ENCODE results near the gene PIGV.
"Not testable (repeated sequence)": the region's sequence is repeated elsewhere in the genome, so short reads cannot be mapped to it uniquely, and the experiment has no call there.

PIGV gene

GRCh38 chr1:26827106-26827604, 39.4 kb downstream of the PIGV start:
- H3K4me1 Mint-ChIP-seq = peaks cover 35% of the 10 kb centered on the region

DNA sequence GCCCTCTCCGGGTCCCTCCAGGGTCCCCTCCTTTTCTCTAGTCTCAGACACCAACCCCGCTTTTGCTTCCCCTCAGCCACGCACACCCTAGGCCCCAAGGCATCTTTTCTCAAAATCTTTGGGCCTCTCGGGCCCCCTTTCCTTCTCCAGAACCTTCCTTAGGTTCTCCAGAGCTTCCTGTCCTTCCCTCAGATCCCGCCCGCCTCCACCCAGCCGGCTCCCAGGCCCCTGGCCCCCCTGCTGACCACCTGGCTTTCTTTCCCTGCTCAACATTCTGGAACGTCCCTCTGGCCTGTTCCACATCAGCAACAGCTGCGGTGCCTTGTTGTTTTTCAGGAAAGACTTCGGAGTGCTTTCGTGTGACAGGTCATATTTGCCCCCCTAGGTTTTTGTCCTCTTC, 39.9 kb downstream of the PIGV start:
- Mint-ChIP-seq H3K4me3 (peak overlapping the region; percentile 93), H3K4me1 (peaks cover 39% of the 10 kb centered on the region), H3K9me3 (no peaks in the 10 kb centered on the region), H3K27ac (peak overlapping the region; percentile 90), H3K27me3 (no peaks in the 10 kb centered on the region), H3K36me3 (peaks cover 10% of the 10 kb centered on the region)
- DNase-seq (ENCODE audit: low spot score in 2 of 2) (no peak), ATAC-seq (ENCODE audit: low read depth) (no peak)

More at GRCh38 chr1:26827106-26827604, 39.4 kb downstream of the PIGV start:
- Mint-ChIP-seq H3K36me3 (peaks cover 6% of the 10 kb centered on the region), H3K9me3 (no peaks in the 10 kb centered on the region), H3K4me3 (peak overlapping the region; percentile 93), H3K27ac (peak overlapping the region; percentile 90), H3K27me3 (no peaks in the 10 kb centered on the region)
- DNase-seq (ENCODE audit: low spot score in 2 of 2) (no peak), ATAC-seq (ENCODE audit: low read depth) (no peak)

DNA sequence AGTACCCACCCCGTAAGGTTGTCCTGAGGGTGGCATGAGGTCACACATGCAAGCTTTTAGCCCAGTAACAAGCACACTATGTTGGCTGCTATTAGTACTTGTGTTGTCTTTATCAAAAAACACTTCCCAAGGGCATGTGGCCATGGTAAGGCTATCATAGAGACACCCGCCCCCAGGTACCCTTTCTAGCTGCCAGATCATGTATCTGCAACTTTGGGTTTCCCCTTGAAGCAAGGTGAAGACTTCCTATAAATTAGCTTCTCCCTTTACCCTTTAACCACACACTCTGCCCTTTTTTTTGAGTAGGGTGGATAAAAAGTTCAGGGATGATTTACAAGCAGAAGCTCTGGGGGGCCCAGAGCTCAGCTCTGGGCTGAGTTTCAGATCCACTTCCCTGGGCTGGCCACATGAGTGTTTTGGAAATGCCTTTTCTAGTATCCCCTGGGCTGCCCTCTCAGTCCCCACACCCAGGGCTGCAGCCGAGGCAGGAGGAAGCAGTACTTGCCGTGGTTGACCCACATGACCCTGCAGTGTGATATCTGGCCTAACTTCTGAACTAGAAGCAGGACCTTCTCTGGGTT, 40.8 kb downstream of the PIGV start:
- peaks cover 11% of the 10 kb centered on the region for H3K36me3 Mint-ChIP-seq

GRCh38 chr1:26829184-26829911, 41.6 kb downstream of the PIGV start:
- Mint-ChIP-seq H3K36me3 (peaks cover 12% of the 10 kb centered on the region), H3K4me1 (peaks cover 54% of the 10 kb centered on the region), H3K27ac (peak overlapping the region; percentile 90), H3K4me3 (peak overlapping the region; percentile 37), H3K9me3 (no peaks in the 10 kb centered on the region), H3K27me3 (no peaks in the 10 kb centered on the region)
- no peak for ATAC-seq (ENCODE audit: low read depth)
- DNase-seq (ENCODE audit: low spot score in 2 of 2) = no peak

More for the DNA sequence above, 40.8 kb downstream of the PIGV start:
- H3K4me3 Mint-ChIP-seq = peak overlapping the region; percentile 93
- DNase-seq (ENCODE audit: low spot score in 2 of 2) (no peak), ATAC-seq (ENCODE audit: low read depth) (peak; percentile 20)
- peaks cover 47% of the 10 kb centered on the region for H3K4me1 Mint-ChIP-seq
- peak overlapping the region; percentile 90 for H3K27ac Mint-ChIP-seq
- no peaks in the 10 kb centered on the region for H3K9me3 Mint-ChIP-seq
- no peaks in the 10 kb centered on the region for H3K27me3 Mint-ChIP-seq

GRCh38 chr1:26831059-26831458, 43.3 kb downstream of the PIGV start:
- Mint-ChIP-seq H3K4me3 (no peak overlapping the region), H3K27ac (peak overlapping the region; percentile 100), H3K9me3 (no peaks in the 10 kb centered on the region), H3K27me3 (no peaks in the 10 kb centered on the region), H3K4me1 (peaks cover 52% of the 10 kb centered on the region), H3K36me3 (peaks cover 18% of the 10 kb centered on the region)
- DNase-seq (ENCODE audit: low spot score in 2 of 2) (no peak), ATAC-seq (ENCODE audit: low read depth) (no peak)

GRCh38 chr1:26831546-26832248, 43.9 kb downstream of the PIGV start:
- no peaks in the 10 kb centered on the region for H3K9me3 Mint-ChIP-seq
- ATAC-seq (ENCODE audit: low read depth) = no peak
- DNase-seq (ENCODE audit: low spot score in 2 of 2) = no peak
- no peaks in the 10 kb centered on the region for H3K27me3 Mint-ChIP-seq
- peaks cover 52% of the 10 kb centered on the region for H3K4me1 Mint-ChIP-seq
- H3K27ac Mint-ChIP-seq = peak overlapping the region; percentile 100
- no peak overlapping the region for H3K4me3 Mint-ChIP-seq
- peaks cover 18% of the 10 kb centered on the region for H3K36me3 Mint-ChIP-seq

- Mint-ChIP-seq H3K4me3 (peak overlapping the region; percentile 76), H3K4me1 (peaks cover 50% of the 10 kb centered on the region), H3K36me3 (peaks cover 18% of the 10 kb centered on the region), H3K9me3 (no peaks in the 10 kb centered on the region), H3K27ac (peak overlapping the region; percentile 100), H3K27me3 (no peaks in the 10 kb centered on the region)
- ATAC-seq (ENCODE audit: low read depth) (no peak), DNase-seq (ENCODE audit: low spot score in 2 of 2) (no peak)
Measured at GRCh38 chr1:26832249-26832960, 44.7 kb downstream of the PIGV start.

- H3K9me3 Mint-ChIP-seq = no peaks in the 10 kb centered on the region
- H3K36me3 Mint-ChIP-seq = peaks cover 21% of the 10 kb centered on the region
- DNase-seq (ENCODE audit: low spot score in 2 of 2) = peak; percentile 76 to 87
Measured at GRCh38 chr1:26833432-26834405, 46.0 kb downstream of the PIGV start.

GRCh38 chr1:26837665-26838064, 49.9 kb downstream of the PIGV start:
- H3K4me1 Mint-ChIP-seq = peaks cover 32% of the 10 kb centered on the region
- H3K9me3 Mint-ChIP-seq; DNase-seq (ENCODE audit: low spot score in 2 of 2); H3K27me3 Mint-ChIP-seq; H3K4me3 Mint-ChIP-seq; ATAC-seq (ENCODE audit: low read depth): not testable (repeated sequence)
- H3K27ac Mint-ChIP-seq = peak overlapping the region; percentile 96
- peaks cover 11% of the 10 kb centered on the region for H3K36me3 Mint-ChIP-seq

More at GRCh38 chr1:26833432-26834405, 46.0 kb downstream of the PIGV start:
- H3K27ac Mint-ChIP-seq = peak overlapping the region; percentile 100
- peak; percentile 98 for ATAC-seq (ENCODE audit: low read depth)
- peaks cover 47% of the 10 kb centered on the region for H3K4me1 Mint-ChIP-seq
- no peaks in the 10 kb centered on the region for H3K27me3 Mint-ChIP-seq
- H3K4me3 Mint-ChIP-seq = peak overlapping the region; percentile 76

DNA sequence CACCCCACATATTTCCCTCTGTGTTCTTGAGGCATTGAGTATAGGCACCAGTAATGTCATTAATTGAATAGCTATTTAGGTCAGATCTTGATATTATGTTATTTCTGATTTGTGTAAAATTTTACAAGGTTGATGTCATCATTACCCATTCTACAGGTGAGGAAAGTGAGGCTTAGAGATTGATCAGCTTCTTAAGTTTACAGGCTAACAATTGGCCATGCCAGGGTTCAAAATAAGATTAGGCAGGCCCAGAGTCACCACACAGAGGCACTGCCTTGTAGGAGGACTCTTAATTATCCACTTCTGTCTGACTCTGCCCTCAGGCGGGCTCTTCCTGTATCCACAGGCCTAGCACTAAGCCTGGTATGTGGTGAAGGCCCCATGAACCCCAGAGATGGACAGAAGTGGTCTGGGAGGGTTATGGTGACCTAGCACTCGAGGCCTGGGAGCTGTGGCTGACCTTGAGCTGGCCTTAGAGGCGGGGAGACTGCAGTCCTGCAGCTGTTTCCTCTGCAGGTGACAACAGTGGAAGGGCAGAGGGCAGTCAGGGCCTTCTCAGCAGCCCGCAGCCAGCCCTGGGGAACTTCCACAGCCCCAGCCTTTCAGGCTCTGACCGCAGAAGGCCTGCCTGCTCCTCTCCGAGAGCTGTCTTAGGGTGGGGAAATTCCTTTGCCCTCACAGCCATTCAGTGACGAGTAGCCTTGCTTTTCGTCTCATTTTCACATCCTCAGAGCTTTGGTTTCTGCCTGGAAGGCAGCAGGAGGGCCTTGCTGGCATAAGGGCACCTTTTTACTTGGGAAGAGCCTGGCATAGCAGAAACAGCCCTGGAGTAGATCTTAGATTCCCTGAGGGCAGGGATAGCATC, 51.0 kb downstream of the PIGV start:
- Mint-ChIP-seq H3K36me3 (peaks cover 9% of the 10 kb centered on the region), H3K27ac (peak overlapping the region; percentile 96)
- peak; percentile 50 to 69 for DNase-seq (ENCODE audit: low spot score in 2 of 2)

GRCh38 chr1:26839339-26839722, 51.6 kb downstream of the PIGV start:
- Mint-ChIP-seq H3K4me1 (peaks cover 17% of the 10 kb centered on the region), H3K27ac (peak overlapping the region; percentile 96), H3K4me3 (no peak overlapping the region), H3K27me3 (no peaks in the 10 kb centered on the region), H3K9me3 (no peaks in the 10 kb centered on the region), H3K36me3 (peaks cover 9% of the 10 kb centered on the region)
- DNase-seq (ENCODE audit: low spot score in 2 of 2) (no peak), ATAC-seq (ENCODE audit: low read depth) (no peak)

More for the DNA sequence above, 51.0 kb downstream of the PIGV start:
- Mint-ChIP-seq H3K4me1 (peaks cover 23% of the 10 kb centered on the region), H3K4me3 (no peak overlapping the region), H3K27me3 (no peaks in the 10 kb centered on the region), H3K9me3 (no peaks in the 10 kb centered on the region)
- ATAC-seq (ENCODE audit: low read depth) = peak; percentile 98

DNA sequence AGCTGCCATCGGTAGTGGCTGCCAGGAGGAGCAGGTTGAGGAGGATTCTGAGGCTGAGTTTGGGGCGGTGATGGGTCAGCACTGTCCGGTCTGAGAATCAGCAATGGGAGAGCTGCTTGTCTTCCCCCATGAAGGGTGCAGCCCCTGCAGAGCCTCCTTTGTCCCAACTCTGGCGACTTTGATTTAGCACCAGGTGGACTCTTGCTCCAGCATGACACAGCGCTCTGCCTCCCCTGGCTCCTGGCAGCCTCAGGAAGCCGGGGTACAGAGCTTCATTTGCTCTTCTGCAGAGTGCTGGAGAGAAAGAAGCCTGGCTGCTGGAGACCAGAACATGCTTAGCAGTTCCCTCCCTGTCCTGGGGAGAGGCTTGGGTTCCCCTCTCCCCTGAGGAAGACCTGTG, 52.0 kb downstream of the PIGV start:
- H3K27me3 Mint-ChIP-seq = no peaks in the 10 kb centered on the region
- H3K4me1 Mint-ChIP-seq = peaks cover 15% of the 10 kb centered on the region
- ATAC-seq (ENCODE audit: low read depth) (no peak), DNase-seq (ENCODE audit: low spot score in 2 of 2) (no peak)
- peaks cover 4% of the 10 kb centered on the region for H3K36me3 Mint-ChIP-seq
- H3K4me3 Mint-ChIP-seq = no peak overlapping the region
- H3K9me3 Mint-ChIP-seq = no peaks in the 10 kb centered on the region
- H3K27ac Mint-ChIP-seq = peak overlapping the region; percentile 96

Data from memory B cell (primary cell).